MM.1S (cell line): ENCODE results near the gene NUDT8.

Experiments used
- DNase-seq: peaks from one replicate; pipeline ENCODE4 v3.0.0-alpha.2; 2015
- H2AFZ ChIP-seq: fragments of 300-600 bp; sonication (generic); 2 replicates; pipeline ENCODE4 v1.6.0; 2016; ENCODE audit warnings: antibody characterized with exemption, low read length
- H3F3A ChIP-seq: fragments of 300-600 bp; sonication (generic); 2 replicates; pipeline ENCODE4 v1.6.1; 2016; ENCODE audit warnings: mild to moderate bottlenecking, antibody characterized with exemption, low read length, moderate library complexity, mixed read lengths; ENCODE audit not compliant: insufficient read depth
- H3K27ac ChIP-seq: fragments of 300-600 bp; sonication (generic); 2 replicates; pipeline ENCODE4 v1.5.1; 2016; ENCODE audit warnings: mild to moderate bottlenecking, low read length
- H3K27me3 ChIP-seq: fragments of 300-600 bp; sonication (generic); replicated peaks from 2 replicates; pipeline ENCODE4 v1.6.0; 2016; ENCODE audit warnings: low read length; ENCODE audit not compliant: insufficient read depth
- H3K36me3 ChIP-seq: fragments of 300-600 bp; sonication (generic); replicated peaks from 2 replicates; pipeline ENCODE4 v1.6.1; 2016; ENCODE audit warnings: mild to moderate bottlenecking, low read length, mixed read lengths; ENCODE audit not compliant: insufficient read depth
- H3K4me1 ChIP-seq: fragments of 300-600 bp; sonication (generic); 2 replicates; pipeline ENCODE4 v1.6.1; 2016; ENCODE audit warnings: low read length, mixed read lengths
- H3K4me2 ChIP-seq: fragments of 300-600 bp; sonication (generic); 2 replicates; pipeline ENCODE4 v1.6.0; 2016; ENCODE audit warnings: low read depth, low read length
- H3K4me3 ChIP-seq: fragments of 300-600 bp; sonication (generic); 2 replicates; pipeline ENCODE4 v1.5.1; 2016; ENCODE audit warnings: low read length, mixed read lengths
- H3K79me2 ChIP-seq: fragments of 300-600 bp; sonication (generic); 2 replicates; pipeline ENCODE4 v1.6.1; 2016; ENCODE audit warnings: mixed run types, low read length, mixed read lengths
- H3K9ac ChIP-seq: fragments of 300-600 bp; sonication (generic); 2 replicates; pipeline ENCODE4 v1.6.1; 2016; ENCODE audit warnings: low read length, mixed read lengths
- H3K9me2 ChIP-seq: fragments of 300-600 bp; sonication (generic); replicated peaks from 2 replicates; pipeline ENCODE4 v1.6.1; 2016; ENCODE audit warnings: mild to moderate bottlenecking, low read length, mixed read lengths; ENCODE audit not compliant: insufficient read depth
- H3K9me3 ChIP-seq: fragments of 300-600 bp; sonication (generic); replicated peaks from 2 replicates; pipeline ENCODE4 v1.6.1; 2016; ENCODE audit warnings: mild to moderate bottlenecking, low read length, mixed read lengths; ENCODE audit not compliant: insufficient read depth
- H4K20me1 ChIP-seq: fragments of 300-600 bp; sonication (generic); 2 replicates; pipeline ENCODE4 v1.6.1; 2016; ENCODE audit warnings: mild to moderate bottlenecking, low read length, moderate library complexity, mixed read lengths; ENCODE audit not compliant: insufficient read depth
- EZH2 ChIP-seq: fragments of 300-600 bp; sonication (generic); optimal IDR thresholded peaks from 2 replicates; pipeline ENCODE3; 2017; ENCODE audit warnings: low read depth, mild to moderate bottlenecking, antibody characterized with exemption, low read length, mixed read lengths
- EZH2phosphoT487 ChIP-seq: fragments of 300-600 bp; sonication (generic); IDR thresholded peaks from 2 replicates; pipeline ENCODE4 v1.6.1; 2018; ENCODE audit warnings: antibody characterized with exemption, low read length
- TF ChIP-seq, protein P1 (sequence below): fragments of 300-600 bp; sonication (generic); IDR thresholded peaks from 2 replicates; pipeline ENCODE4 v1.5.1; 2016; ENCODE audit warnings: antibody characterized with exemption, low read length, mixed read lengths

The NUDT8 gene

DNA sequence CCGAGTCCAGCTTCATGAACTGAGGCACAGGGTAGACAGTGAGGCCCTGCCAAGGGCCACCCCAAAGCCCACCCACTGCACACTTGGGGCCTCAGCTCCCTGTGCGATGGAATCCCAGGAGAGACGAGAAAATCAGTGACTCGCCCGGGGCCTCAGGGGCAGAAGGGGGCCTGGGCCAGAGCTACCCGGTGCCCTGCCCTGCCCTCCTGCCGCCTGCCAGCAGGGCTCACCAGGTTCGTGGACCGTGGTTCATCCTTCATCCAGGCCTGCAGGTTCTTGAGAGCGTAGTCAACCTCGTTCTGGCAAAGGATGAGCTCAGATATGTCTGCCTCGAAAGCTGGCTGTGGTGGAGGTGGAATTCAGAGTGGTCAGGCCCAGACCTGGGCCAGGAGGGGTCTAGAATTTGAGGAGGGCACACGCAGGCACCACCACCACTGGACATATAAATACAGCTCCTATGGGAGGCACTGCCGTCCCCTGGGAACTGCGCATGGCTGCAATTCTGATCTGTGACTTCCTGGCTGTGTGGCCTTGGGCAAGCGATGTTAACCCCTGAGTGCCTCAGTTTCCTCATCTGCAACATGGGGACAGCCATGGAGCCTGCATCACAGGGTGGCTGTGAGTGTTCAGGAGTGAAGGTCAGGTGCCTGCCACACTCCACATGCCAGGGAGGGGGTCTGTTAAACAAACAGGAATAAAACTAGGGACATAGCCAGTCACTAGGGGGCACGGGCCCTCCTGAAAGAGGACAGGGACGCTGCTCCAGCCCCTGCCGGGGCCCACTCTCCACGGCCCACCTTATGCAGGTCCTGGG lies 37.1 kb upstream of the NUDT8 start:
- Histone ChIP-seq H3K36me3 (no peaks in the 10 kb centered on the region), H3K4me2 (no peak overlapping the region), H2AFZ (no peak overlapping the region), H3K4me3 (no peak overlapping the region), H3K27ac (no peak overlapping the region), H3K27me3 (peaks cover 16% of the 10 kb centered on the region), H3K79me2 (no peaks in the 10 kb centered on the region), H3K9me3 (no peaks in the 10 kb centered on the region), H3K9me2 (no peaks in the 10 kb centered on the region), H3K4me1 (no peaks in the 10 kb centered on the region), H3K9ac (no peak overlapping the region), H3F3A (no peaks in the 10 kb centered on the region), H4K20me1 (no peaks in the 10 kb centered on the region)
- TF ChIP-seq, protein P1, sequence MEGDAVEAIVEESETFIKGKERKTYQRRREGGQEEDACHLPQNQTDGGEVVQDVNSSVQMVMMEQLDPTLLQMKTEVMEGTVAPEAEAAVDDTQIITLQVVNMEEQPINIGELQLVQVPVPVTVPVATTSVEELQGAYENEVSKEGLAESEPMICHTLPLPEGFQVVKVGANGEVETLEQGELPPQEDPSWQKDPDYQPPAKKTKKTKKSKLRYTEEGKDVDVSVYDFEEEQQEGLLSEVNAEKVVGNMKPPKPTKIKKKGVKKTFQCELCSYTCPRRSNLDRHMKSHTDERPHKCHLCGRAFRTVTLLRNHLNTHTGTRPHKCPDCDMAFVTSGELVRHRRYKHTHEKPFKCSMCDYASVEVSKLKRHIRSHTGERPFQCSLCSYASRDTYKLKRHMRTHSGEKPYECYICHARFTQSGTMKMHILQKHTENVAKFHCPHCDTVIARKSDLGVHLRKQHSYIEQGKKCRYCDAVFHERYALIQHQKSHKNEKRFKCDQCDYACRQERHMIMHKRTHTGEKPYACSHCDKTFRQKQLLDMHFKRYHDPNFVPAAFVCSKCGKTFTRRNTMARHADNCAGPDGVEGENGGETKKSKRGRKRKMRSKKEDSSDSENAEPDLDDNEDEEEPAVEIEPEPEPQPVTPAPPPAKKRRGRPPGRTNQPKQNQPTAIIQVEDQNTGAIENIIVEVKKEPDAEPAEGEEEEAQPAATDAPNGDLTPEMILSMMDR = no peak
- TF ChIP-seq EZH2phosphoT487 (no peak), EZH2 (no peak)
- DNase-seq = no peak

DNA sequence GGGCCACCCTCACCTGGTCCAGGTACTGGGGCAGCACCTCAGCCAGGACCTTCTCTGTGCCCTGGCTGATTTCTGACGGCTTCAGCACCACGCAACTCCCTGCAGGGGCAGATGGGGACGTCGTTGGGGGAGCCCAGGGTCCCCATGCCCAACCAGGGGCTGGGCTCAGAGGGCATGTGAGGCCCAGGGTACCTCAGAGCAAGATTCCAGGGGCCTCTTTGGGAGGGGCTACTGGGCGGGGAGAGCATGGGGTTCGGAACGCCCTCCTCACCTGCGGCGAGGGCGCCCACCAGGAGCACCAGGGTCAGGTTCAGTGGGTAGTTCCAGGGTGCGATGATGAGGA lies 36.5 kb upstream of the NUDT8 start:
- Histone ChIP-seq H3K4me1 (no peaks in the 10 kb centered on the region), H3K4me3 (no peak overlapping the region), H3K9ac (no peak overlapping the region), H3K27me3 (peaks cover 20% of the 10 kb centered on the region), H3K9me3 (no peaks in the 10 kb centered on the region), H3K9me2 (no peaks in the 10 kb centered on the region), H3K36me3 (no peaks in the 10 kb centered on the region), H3K79me2 (no peaks in the 10 kb centered on the region), H3K4me2 (no peak overlapping the region), H3F3A (no peaks in the 10 kb centered on the region), H3K27ac (no peak overlapping the region), H2AFZ (no peak overlapping the region), H4K20me1 (no peaks in the 10 kb centered on the region)
- no peak for DNase-seq
- no peak for TF ChIP-seq EZH2
- TF ChIP-seq, protein P1 = no peak
- no peak for TF ChIP-seq EZH2phosphoT487

DNA sequence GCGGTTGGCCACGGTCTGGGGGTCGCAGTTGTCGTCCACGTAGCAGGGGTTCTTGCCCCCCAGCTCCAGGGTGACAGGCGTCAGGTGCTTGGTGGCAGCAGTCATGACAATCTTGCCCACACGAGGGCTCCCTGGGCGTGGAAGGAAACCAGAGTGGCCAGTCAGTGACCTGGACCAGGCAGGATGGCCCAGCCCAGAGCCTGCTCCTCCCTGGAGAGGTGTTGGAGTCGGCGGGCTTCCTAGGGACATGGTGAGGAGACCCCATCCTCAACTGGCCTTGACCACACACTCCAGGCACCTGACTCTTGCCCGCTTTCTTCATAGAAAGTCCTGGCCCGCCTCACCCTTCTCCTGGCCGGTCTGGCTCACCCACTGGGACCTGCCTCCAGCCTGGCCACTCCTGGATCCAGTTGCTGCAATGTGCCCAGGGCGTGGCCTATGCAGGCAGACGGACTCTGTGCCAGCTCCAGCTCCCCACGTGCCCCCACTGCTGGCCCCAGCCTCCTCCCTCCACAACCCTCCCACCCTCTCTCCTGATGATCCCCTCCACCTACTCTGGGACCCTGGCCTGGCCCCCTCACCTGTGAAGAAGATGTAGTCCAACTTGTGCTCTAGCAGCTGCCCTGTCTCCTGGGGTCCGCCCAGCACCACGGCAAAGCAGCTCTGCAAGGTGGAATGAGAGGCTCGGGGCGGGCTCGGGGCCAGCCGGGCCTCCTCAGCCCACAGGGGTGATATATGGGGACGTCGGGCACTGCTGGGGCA lies 36.0 kb upstream of the NUDT8 start:
- H3K27ac ChIP-seq = no peak overlapping the region
- H3K4me2 ChIP-seq = no peak overlapping the region
- H3K79me2 ChIP-seq = no peaks in the 10 kb centered on the region
- no peak overlapping the region for H2AFZ ChIP-seq
- H3K4me1 ChIP-seq = no peaks in the 10 kb centered on the region
- H3K27me3 ChIP-seq = peaks cover 20% of the 10 kb centered on the region
- no peak overlapping the region for H3K9ac ChIP-seq
- TF ChIP-seq, protein P1 = peak; percentile 26
- no peak for TF ChIP-seq EZH2
- H3K4me3 ChIP-seq = no peak overlapping the region
- no peaks in the 10 kb centered on the region for H3K9me3 ChIP-seq
- H4K20me1 ChIP-seq = no peaks in the 10 kb centered on the region
- no peak for DNase-seq
- H3K36me3 ChIP-seq = no peaks in the 10 kb centered on the region
- no peaks in the 10 kb centered on the region for H3K9me2 ChIP-seq
- H3F3A ChIP-seq = no peaks in the 10 kb centered on the region
